ENCODE results near the gene SMIM15. TPM values are rescaled to one million over a fixed set of nuclear protein-coding genes. Genes with fewer than 3 reads are reported as not detected.

Gene SMIM15
- total RNA-seq, 4 donors from 2014 or later: 11.3 to 41.4 (median 24.3) TPM

GRCh38 chr5:61114441-61114840 is 47.8 kb downstream of the SMIM15 start:
- H3K9me3 ChIP-seq: no peaks in the 10 kb centered on the region
- no peak for DNase-seq
- no peaks in the 10 kb centered on the region for H3K36me3 ChIP-seq
- intact Hi-C loops (cut with DNase I; ENCODE audit: low total_unique reads): no loop called here
- no peaks in the 10 kb centered on the region for H3K27me3 ChIP-seq
- H3K4me1 ChIP-seq: no peaks in the 10 kb centered on the region
- TF ChIP-seq POLR2A (IDR thresholded peaks at IDR 0.05): no peak
- no peak overlapping the region for H3K4me3 ChIP-seq
- H3K27ac ChIP-seq: no peak overlapping the region

Other genes with a start within 250 kb of the SMIM15 start
- gene ERCC8, start 217.4 kb downstream of the SMIM15 start, total RNA-seq: 10 to 100 TPM in 2 of 4 donors, 1 to 10 TPM in 2; 1.0 to 39.8 (median 6.8) TPM
- gene NDUFAF2, start 217.3 kb downstream of the SMIM15 start, total RNA-seq: 10 to 100 TPM; 14.1 to 78.9 (median 31.0) TPM
- gene ZSWIM6, start 169.8 kb upstream of the SMIM15 start, total RNA-seq: 10 to 100 TPM in 3 of 4 donors, 1 to 10 TPM in 1; 4.1 to 14.8 (median 11.1) TPM